CD4-positive, alpha-beta T cell treated with Interleukin-6 for 4 hours (primary cell): Measurements from ENCODE around the gene SPTSSB.

Experiments
- DNase-seq: peaks from one replicate; pipeline ENCODE4 v3.0.0-alpha.2; 2020; ENCODE audit warnings: mixed read lengths

Gene SPTSSB, protein sequence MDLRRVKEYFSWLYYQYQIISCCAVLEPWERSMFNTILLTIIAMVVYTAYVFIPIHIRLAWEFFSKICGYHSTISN

DNA sequence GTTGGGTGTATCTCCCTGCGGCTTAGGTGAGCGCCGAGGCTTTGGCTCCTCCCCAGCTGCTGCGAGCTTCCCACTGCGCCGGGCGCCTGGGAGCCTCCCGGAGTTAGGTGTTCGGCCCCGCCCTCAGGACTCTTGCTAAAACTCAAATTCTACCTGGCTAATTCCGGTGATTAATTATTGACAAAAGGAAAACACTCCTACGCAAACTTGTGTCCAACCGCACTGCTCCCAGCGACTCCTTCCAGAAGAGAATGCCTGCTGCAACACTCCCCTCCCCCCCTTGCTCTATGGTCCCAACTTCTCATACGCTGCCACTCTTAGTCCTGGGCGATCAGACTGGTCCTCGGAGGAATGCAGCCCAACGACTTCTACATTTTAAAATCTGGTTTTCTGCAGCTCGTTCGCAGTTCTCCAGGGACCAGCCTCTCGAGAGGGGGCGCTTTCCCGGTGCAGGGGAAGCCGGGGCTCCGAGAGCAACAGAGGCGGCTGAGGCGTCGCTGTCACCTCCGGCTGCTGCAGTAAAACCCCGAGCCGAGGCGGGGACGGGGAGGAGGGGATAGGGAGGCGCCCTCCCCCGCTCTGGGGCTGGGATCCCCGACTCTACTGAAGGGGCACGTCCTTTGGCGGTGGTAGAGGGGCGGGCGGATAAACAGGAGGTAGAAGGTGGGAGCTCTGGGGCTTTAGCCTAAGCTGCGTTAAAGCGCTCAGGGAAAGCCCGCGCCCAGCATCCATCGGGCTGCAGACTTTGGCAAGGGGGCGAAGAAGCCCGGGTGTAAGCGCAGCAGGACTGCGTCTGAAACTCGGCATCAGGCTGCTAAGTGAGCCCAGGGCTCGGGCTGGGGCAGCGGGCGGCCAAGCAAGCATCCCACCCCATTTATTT, at the start of gene SPTSSB:
Gene SPTSSB (minus strand): TSS at position 77 of the 880 bp plus-strand sequence. CDS start 25,194 bp downstream, outside the sequence.
- peak; percentile 69 for DNase-seq

DNA sequence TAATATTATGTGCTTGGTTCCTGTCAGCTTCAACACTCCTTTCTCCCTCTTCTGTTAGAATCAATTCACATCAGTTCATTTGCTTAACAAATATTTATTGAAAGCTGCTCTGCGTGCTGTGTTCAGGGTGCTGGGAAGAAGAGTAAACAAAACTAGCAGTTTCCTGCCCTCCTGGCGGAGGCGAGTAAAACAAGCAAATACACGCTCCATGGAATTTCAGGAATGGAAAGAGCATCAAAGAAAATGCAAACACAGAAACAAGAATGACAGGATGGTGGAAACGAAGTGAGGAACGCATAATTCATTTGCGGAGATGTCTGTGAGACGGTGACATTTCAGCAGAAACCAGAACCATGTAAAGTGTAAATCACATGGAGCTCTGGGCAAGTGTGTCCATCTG, 49.4 kb upstream of the SPTSSB start:
- no peak for DNase-seq

DNA sequence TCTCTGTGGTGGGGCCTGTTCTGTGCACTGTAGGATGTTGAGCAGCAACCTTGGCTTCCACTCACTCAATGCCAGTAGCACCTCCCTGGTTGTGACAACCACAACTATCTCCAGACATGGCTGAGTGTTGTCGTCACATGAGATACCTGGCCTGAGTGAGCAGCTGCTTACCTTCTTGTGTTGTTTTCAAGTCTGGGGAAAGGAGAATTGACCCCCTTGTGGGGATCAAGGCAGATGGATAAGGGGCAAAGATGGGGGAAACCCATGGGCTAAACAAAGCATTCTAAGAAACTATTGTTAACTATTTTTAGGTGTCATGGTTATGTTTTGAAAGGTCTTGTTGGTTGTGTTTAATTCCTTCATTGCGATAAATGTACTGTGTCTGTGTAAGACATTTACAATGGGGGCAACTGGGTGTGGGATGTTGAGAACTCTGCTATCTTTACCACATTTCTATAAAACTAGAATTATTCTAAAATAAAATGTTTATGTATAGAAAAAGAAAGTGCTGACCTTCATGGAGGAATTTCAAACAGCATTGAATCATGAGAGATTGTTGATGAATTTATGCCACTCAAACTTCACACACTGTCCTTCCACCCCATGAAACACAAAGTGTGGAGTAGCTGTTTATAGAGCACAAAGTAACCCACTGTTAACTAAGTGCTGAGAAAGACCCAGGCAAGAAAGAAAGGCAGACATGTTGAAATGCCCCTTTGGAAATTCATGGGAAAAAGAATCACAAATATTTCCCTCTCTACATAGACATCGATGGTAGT, 48.4 kb upstream of the SPTSSB start:
- no peak for DNase-seq

DNA sequence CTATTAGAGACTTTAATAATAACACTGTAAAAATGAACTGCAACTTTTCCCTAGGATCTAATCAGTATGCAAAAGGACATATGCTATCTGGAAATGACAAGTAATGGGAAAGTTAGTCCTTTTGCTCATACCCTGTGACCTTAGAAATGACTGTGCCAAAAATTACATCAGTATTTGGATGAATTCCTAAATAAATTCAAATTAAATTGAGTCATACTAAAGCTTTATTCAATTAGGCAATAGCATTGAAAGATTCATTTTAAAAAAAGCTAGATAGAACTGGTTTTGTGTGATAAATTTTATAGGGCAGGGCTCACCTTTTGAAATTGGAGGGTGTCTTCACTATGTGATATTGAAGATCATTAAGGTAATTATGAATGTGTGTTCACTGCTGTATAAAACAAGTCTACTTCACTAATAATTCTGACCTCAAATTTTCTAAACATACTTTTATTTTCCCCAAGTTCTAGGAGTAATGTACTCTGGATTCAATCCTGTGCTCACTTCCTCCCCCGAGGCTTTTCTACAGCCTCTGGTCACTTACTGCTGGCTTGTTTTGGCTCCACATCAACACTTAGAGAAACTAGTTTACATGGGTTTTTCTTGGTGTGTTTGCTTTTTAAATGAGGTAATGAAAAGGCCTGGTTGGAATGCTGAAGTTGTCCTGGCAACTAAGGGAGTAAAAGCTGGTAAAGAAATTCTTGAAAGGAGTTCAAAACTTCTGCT, 44.4 kb upstream of the SPTSSB start:
- DNase-seq = no peak

DNA sequence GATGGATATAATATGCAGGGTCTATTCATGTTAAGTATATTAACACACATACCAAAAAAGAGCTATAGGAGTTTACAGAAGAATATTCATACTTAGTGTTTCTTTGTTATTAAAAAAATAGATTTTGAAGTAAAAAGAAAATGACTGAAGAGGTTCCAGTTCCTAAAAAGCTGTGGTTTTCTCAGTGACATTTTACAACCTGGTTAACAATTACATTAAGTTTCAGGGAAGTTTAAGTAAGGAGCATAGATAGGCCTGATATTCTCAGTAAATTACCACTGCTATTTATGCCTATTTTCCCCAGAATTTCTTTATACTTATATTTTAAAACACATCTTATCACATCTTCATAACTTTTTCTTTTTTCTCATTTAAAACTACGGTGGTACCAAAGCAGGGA, 43.6 kb upstream of the SPTSSB start:
- no peak for DNase-seq

DNA sequence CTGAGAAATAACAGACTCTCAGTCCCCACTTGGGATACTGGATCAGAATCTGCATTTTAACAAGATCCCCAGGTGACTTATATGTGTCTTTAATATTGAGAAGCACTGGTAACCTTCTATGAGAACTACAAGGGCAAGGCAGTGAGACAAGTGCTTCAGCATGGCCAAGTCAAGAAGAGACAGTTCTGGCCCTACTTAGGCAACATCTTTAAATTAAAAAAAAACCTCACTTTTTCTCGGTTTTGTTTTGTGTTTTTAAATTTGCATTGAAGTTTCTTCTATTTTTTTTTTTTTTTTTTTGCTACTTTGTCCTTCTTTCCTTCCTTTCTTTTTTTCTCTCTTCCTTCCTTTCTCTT, 42.5 kb upstream of the SPTSSB start:
- DNase-seq = no peak

DNA sequence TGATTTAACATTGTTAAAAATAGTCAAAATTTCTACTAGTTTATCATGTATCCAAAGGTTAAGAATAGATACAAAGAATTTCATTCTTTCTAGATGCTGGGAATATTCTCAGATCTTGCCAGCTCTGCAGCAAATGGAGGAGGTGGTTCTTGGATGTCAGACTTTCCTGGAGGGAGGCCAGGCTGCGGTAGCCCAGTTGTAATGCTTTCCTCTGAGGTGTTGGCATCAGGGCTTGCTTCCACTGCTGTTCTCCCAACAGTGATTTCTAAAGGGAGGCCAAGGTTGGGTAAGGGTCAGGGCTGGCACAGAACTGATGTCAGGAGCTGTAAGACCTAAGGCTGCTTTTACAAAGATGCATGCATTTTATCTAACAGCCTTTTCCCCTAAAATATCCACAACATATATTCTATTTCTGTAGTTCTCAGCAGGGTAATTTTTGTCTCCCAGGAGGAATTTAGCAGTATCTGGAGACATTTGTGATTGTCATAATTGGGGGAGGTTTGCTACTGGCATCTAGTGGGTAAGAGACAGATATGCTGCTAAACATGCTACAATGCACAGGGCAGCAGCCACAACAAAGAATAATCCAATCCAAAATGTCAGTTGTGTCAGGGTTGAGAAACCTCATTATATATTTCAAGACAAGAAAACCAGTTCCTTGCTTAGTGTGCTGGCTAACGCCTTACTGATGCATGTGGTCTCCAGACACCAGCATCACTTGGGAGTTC, 42.0 kb upstream of the SPTSSB start:
- no peak for DNase-seq

DNA sequence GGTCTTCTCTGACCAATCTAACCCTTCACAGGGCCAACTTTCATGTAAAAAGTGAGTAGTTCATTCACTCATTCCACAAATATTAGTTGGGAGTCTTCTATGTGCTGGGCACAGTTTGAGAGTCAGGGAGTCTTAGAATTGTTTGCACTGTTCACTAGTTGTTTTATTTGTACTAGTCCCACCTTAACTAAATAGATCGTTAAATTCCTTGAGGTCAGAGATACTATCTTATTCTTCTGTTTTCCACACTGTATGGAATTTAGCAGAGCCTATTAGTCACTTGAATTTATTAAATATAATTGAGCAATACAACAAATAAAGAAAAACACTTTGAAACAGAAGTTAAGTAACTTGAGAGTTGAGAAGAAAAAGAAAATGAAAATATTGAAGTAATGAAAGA, 40.8 kb upstream of the SPTSSB start:
- DNase-seq = no peak

DNA sequence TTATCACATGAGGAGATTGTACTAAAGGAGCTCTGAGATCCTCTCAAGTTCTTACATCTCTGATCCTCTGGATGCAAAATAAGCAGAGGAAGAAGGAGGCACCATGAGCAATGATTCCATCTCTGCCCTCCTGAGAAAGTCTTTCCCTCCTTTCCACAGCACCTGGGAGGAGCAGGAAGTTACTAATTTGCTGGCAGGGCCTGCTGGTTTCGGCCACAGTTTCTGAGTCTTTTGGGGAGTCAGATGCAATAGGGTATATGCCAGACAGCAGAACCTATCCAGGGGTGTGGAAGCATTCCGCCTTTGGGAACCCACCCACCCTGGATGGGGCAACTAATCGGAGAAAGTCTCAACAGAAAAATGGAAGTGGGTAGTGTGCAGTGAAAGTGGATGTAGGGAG, 38.5 kb upstream of the SPTSSB start:
- no peak for DNase-seq

DNA sequence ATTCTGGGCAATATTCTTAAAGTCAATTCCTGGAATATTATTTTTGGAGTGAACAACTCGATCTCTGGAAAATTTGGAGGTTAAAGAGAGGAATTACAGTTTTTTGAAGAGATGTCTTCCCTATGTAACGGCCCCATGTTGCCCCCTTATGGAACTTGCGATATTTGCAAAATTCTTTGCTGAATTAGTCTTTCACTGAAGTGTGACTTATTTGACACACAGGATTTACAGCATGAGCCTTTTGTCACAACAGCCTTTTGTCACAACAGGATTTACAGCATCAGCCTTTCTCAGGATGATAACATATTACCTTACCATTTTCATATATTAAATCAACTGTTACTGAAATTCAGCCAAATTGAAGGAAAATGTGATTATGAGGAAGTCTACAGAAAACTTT, 37.8 kb upstream of the SPTSSB start:
- peak; percentile 49 for DNase-seq

DNA sequence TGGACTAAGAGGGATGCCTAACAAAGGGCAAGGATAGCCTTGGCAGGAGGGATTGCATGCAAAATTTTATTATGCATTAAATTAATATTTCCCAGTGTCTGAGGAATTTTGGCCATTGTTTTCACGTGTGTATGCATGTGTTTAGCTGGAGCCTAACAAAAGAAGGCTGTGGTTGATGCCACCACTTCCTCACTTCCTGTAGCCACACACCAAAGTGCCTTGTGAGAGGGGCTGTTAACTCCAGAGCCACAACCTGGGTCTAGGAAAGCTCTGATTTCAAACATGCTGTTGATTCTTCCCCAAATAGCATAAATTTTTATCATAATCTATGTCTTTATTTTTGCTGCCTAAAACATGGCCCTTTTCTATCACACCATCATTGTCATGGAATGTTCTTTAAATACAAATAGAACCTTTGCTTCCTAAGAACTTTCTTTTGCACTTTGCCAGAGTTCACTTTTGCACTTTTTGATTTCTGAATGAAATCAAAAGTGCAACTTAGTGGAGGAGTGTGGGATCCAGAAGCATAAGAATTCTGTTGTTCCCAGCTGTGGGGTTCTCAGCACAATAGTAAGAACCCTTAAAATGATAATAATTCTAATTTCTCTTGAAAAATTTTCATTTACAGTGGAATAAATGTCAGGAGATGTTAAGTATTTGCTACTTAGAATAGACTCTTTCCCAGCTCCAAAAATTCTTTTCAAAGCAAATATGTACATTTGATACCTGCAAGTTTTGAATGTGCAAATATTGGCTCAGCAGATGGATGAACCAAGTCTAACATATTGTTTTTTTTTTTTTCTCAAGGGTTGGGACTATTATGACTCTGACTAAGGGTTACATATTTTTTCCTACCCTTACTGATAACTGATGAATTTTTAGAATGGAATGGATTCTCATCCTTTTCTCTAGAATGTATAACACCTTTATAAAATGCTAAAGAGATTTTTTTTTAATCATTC, 35.6 kb upstream of the SPTSSB start:
- peak; percentile 30 for DNase-seq

DNA sequence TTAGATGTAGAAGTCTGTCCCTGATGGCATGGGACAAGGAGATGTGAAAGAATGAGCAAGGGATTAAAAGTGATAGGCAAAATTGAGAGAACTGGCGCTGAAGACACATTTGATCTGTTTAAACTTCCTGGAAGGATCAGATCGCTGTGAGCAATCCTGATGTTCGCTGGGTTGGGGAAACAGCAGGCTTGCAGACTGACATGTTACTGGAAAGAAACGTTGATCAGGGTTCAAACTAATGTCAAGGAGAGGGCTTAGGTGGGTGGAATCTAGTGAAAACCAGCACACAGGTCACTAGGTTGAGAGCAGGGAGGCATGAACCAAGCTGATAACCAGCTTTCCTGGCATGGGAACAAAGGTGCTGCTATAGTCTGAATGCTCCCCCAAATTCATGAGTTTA, 34.5 kb upstream of the SPTSSB start:
- DNase-seq = no peak

DNA sequence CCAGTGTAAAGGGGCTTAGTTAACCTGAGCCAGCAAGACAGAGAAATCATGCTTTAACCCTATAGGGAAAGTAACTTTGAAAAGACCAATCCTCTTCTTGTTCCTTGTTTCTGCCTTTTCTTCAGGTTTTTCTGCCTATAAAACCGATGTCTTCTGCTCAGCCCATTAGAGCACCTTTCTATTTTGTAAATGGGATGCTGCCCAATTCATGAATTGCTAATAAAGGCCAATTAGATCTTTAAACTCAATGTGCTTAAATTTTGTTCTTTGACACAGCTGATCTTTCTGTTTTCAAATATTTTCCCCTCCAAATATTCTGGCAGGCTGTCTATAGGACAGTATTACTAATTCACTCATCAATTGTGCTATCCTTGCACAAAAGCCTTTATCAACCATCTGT, 33.8 kb upstream of the SPTSSB start:
- no peak for DNase-seq

DNA sequence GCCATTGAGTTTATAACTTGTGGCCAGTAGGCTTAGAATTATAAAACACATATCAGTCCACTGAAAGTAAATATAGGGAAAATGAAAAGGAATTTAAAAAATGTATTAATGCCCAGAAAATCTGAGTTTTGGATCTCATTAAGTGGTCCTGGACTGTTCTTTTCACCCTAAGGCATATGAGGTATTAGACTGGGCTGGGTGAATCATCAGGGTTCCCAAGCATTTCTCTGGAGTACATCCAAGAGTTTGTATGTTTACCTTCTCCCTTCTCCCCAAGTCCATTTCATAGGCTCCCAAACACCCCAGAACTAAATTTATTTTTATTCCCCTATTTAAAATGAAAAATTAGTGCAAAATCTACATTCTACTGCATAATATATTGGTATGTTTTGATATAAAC, 31.9 kb upstream of the SPTSSB start:
- DNase-seq = no peak

DNA sequence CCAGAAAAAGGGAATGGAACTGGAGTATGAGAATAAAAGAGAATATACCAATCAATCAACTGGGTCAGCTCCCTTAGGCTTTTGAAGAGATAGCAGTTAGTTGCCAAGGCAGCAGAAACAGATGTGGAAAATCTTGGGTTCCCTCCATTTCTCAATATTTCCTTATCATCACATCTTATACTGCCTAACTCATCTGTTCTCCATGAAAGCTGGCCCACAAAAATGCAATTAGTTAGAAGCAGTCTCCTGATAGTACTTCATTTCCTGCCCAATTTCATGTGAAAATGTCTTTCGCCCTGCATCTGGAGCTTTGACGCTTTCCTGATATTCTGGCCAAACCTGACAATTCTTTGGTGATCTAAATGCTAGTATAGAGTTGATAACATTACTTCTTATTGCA, 30.1 kb upstream of the SPTSSB start:
- DNase-seq = no peak

DNA sequence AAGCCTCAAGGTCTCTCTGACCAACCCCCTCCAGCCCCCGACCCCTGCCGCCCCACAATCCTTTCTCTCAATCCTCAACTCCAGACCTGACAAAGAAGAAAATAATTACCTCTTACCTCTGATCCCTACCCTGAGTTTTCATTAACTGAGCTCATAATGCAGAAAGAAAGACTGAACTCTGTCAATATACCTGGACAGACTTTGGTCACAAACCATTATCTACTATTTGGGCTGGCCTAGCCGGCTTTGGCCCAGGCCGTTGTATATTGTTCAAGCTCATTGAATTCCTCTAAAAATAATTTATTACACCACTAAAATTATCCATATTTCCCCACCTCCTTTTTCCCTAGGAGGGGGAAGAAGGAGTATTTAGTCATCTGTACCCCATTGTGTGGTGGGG, 29.3 kb upstream of the SPTSSB start:
- DNase-seq = no peak

DNA sequence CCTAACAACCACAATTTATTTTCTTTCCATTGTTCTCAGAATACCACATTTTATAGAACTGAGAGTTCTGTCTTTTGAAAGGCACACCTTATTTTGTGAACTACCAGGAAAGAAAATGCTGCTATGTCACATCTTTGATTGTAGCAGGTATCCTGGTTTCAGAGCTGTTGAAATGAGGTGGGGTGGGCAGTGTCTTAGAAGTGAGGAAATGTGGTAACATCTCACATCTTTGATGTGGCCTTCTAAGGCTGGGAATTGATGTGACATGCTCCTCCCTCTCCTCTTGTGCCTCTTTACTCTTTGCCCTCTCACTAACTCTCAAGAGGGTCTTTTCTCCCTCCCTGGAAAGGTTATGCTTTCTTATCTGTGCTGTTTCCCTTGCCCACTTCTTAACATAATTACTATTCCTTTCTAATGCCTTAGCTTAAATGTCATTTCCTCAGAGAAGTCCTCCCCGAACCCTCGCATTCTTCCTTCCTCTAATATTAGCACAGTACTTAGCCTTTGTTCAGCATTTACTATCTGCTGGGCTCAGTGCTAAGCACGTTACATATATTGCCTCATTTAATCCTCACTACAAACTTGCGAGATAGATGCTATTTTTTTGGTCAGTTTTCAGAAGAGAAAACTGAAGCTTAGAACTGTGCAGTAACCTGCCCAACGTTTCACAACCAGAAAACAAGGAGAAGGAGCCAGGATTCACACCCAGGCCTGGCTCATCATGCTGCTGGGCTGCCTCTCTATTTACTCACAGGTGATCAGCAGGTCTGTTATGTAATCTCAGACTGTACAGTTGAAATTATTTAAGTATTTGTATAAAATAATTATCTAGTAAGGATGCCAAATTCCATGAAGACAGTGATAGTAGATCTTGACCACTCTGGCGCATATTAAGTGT, 24.0 kb upstream of the SPTSSB start:
- DNase-seq = peak; percentile 41

DNA sequence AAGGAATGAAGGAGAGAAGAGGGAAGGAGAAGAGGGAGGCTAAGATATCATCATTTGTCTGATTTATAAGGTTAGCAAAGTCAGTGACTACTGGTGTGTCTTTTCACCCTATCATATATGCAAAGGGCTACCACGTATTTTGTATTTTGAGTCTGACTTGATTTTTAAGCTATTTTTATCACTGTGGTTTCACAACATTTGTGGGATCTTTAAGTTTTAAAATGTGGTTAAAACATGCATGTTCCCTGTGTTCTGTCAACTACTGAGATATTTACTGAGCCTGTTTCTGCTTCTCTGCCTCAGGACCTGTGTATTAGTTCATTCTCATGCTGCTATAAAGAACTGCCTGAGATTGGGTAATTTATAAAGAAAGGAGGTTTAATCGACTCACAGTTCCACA, 22.5 kb upstream of the SPTSSB start:
- DNase-seq = no peak

DNA sequence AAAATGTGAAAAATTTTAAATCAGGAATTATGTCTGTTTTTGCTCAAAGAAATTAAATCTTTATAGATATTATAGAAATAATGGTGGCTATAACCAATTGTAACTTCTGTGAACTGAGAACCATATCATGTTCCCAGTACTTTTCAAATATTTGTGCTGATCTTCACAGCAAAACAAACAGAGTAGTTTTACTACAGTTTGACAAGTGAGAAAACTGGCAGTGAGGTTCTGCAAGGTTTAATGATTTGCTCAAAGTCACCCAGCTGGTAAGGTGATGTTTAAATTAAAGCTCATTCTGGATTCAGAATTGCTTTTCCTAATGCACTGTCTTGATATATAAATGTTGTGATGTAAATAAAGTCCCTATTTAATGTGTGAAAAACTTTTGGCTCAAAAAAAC, 22.0 kb upstream of the SPTSSB start:
- no peak for DNase-seq

DNA sequence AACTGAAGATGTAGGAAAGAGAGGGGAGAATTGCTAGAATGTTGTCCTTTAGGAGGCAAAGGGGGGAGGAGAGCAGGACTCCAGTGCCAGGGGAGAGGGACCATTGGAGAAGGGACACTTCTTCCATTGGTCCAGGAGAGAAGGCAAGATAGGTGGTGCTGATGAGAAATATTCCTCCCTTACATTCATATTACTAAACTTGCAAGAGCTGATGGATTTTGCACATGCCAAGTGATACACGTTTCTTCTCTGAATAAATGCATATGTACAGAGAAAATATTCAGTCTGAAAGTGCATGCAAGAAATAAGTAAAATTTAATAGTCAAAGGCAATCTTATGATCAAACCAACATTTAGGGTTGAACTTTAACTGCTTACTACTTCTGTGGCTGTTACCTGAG, 21.5 kb upstream of the SPTSSB start:
- no peak for DNase-seq
